Pancreas (tissue), 10 donors: ENCODE data around the gene AMH. TPM values are rescaled to one million over a fixed set of nuclear protein-coding genes. Genes with fewer than 3 reads are reported as not detected.
A peak's percentile ranks its signal among the peaks of the same experiment; 100 is the strongest.

Experiments
- ATAC-seq, 4 donors: fragments of 200-7000 bp; cut with Tn5 transposase; one replicate each; pipeline versions ENCODE4 v1.8.0 to v1.9.1; 2020; ENCODE audit warnings: mild to moderate bottlenecking in 4 of 4, moderate library complexity in 4 of 4
- DNase-seq, 6 donors: peaks; one replicate each; pipeline ENCODE4 v3.0.0-alpha.2; 2020
- FAIRE-seq: peaks from 2 replicates; lab custom pipeline; 2012; peaks lifted over from hg19 to GRCh38; lab: Jason Lieb, UNC
- H3K27ac ChIP-seq, 4 donors: fragments of 200-600 bp; sonication (generic); 1 replicate in 3 of 4; 2 replicates in 1 of 4; pipeline versions ENCODE4 v1.5.0 to v1.8.0; 2020
- H3K27me3 ChIP-seq, 4 donors: fragments of 200-600 bp; one replicate each; pipeline ENCODE4 v1.8.0; 2021
- H3K36me3 ChIP-seq, 3 donors: fragments of 200-600 bp; sonication (generic) in 1 of 3; one replicate each; pipeline versions ENCODE4 v1.5.0 to v1.8.0; 2020 to 2021
- H3K4me1 ChIP-seq, 3 donors: fragments of 200-600 bp; one replicate each; pipeline ENCODE4 v1.8.0; 2021
- H3K4me3 ChIP-seq, 4 donors: fragments of 200-600 bp; sonication (generic) in 2 of 4; one replicate each; pipeline versions ENCODE4 v1.5.0 to v1.8.0; 2020 to 2021
- H3K9me3 ChIP-seq, 4 donors: fragments of 200-600 bp; one replicate each; pipeline ENCODE4 v1.8.0; 2021
- CTCF ChIP-seq, 4 donors: fragments of 200-600 bp; sonication (generic) in 3 of 4; IDR thresholded peaks; one replicate each; pipeline versions ENCODE4 v1.5.0 to v1.8.0; 2021; ENCODE audit warnings: antibody characterized with exemption in 4 of 4
- WGBS, 2 donors: extraction: QIAGEN DNeasy Blood & Tissue Kit; methylation state at CpG; one replicate each; pipeline ENCODE4 v1.1.7; 2013; 5-methylcytosine and 5-hydroxymethylcytosine counted together
- intact Hi-C, 3 donors: fragments of 100-400 bp; cut with DNase I; formaldehyde crosslinking; loops; one replicate each; pipeline versions ENCODE4 v1.11.1 to v1.14.2; 2022
- polyA plus RNA-seq, 2 donors: library from polyadenylated mRNA; stranded (reverse); fragments of 200-250 nt; gene quantifications; one replicate each; pipeline ENCODE4 v1.2.3, GENCODE V29; 2013
- total RNA-seq, 6 donors: library from RNA; stranded (reverse); fragmentation: NEBNext Ultra II Directional in 4 of 6; extraction: Animal tissue kit (Norgen Biotek cat#: 25700) in 4 of 6; gene quantifications; one replicate each; pipeline versions ENCODE4 v1.2.1 to v1.2.4, GENCODE V29; 2021 to 2023
- donor health status: healthy with polysubstance abuse.
- donor health status: DM: no; HTN: no; CAD: no; lungs with moderate emphysema.
- donor health status: DM: no; HTN: no; CAD: no.
- donor health status: control.
- donor health status: control.
- donor health status: Bipolar disorder and iron deficiency.
- donor health status: DM: yes; HTN: yes; CAD: no.
- donor health status: DM: no; HTN: no; CAD: no.
- donor health status: DM: no; HTN: no; CAD: no.
- donor health status: DM: yes; HTN: yes; CAD: no.

The AMH gene
- total and polyA plus RNA-seq, 8 donors = 1.4 to 9.5 (median 2.4) TPM

- intact Hi-C loops = no loop called here
- no peak for TF ChIP-seq CTCF (IDR thresholded peaks at IDR 0.05)
- ATAC-seq = no peak
- FAIRE-seq = no peak
- 1 to 2% methylated on average over 12 to 19 of the region's 19 CpGs for WGBS, 2 donors
- DNase-seq = no peak
- peak overlapping the region; percentile 82 to 99 (median 98) for H3K4me3 ChIP-seq
- H3K9me3 ChIP-seq = no peaks in the 10 kb centered on the region
- peaks cover 0 to 13% (median 5%) of the 10 kb centered on the region in 3 donors for H3K36me3 ChIP-seq
- no peaks in the 10 kb centered on the region for H3K27me3 ChIP-seq
- peaks cover 8 to 27% (median 20%) of the 10 kb centered on the region in 3 donors for H3K4me1 ChIP-seq
- H3K27ac ChIP-seq = peak overlapping the region; percentile 11 to 100 (median 98)
These were observed 19.7 kb downstream of the AMH start for GRCh38 chr19:2268861-2269243.

- DNase-seq (peak; percentile 98 to 100 (median 99)), FAIRE-seq (no peak), ATAC-seq (peak; percentile 84 to 88 (median 86))
- H3K4me3 ChIP-seq = peak overlapping the region; percentile 82 to 99 (median 98)
- no peaks in the 10 kb centered on the region for H3K27me3 ChIP-seq
- no peaks in the 10 kb centered on the region for H3K9me3 ChIP-seq
- peaks cover 0 to 13% (median 5%) of the 10 kb centered on the region in 3 donors for H3K36me3 ChIP-seq
- 0 to 1% methylated on average over 79 to 103 of the region's 103 CpGs for WGBS, 2 donors
- intact Hi-C loops = loop anchor here in 1 of 3 donors (5.0 kb wide), 1 partner anchor 32 kb away; the partner anchor contains the start of genes PLEKHJ1 and SF3A2
- no peak for TF ChIP-seq CTCF (IDR thresholded peaks at IDR 0.05)
- H3K27ac ChIP-seq = peak overlapping the region; percentile 97 to 100 (median 98)
- H3K4me1 ChIP-seq = peaks cover 8 to 27% (median 20%) of the 10 kb centered on the region in 3 donors
These were observed 20.4 kb downstream of the AMH start for GRCh38 chr19:2269244-2270156.

GRCh38 chr19:2270157-2270422 is 21.0 kb downstream of the AMH start:
- 0% methylated on average over 28 to 30 of the region's 30 CpGs for WGBS, 2 donors
- Histone ChIP-seq H3K9me3 (no peaks in the 10 kb centered on the region), H3K4me3 (peak overlapping the region; percentile 82 to 99 (median 98)), H3K36me3 (peaks cover 0 to 13% (median 5%) of the 10 kb centered on the region in 3 donors), H3K27me3 (no peaks in the 10 kb centered on the region), H3K4me1 (peaks cover 8 to 27% (median 20%) of the 10 kb centered on the region in 3 donors), H3K27ac (peak overlapping the region; percentile 97 to 100 (median 98))
- ATAC-seq (peak; percentile 13 to 25 (median 22)), DNase-seq (peak; percentile 60 to 88 (median 72)), FAIRE-seq (no peak)
- TF ChIP-seq CTCF (IDR thresholded peaks at IDR 0.05) = no peak
- intact Hi-C loops = loop anchor here in 1 of 3 donors (5.0 kb wide), 1 partner anchor 33 kb away; the partner anchor contains the start of genes PLEKHJ1 and SF3A2

GRCh38 chr19:2270423-2271233 is 21.5 kb downstream of the AMH start:
- no peak for TF ChIP-seq CTCF (IDR thresholded peaks at IDR 0.05)
- intact Hi-C loops = loop anchor here in 1 of 3 donors (5.0 kb wide), 1 partner anchor 33 kb away; the partner anchor contains the start of genes PLEKHJ1 and SF3A2
- Histone ChIP-seq H3K36me3 (peaks cover 0 to 13% (median 5%) of the 10 kb centered on the region in 3 donors), H3K4me3 (peak overlapping the region; percentile 82 to 99 (median 98)), H3K4me1 (peaks cover 8 to 27% (median 20%) of the 10 kb centered on the region in 3 donors), H3K9me3 (no peaks in the 10 kb centered on the region), H3K27ac (peak overlapping the region; percentile 97 to 100 (median 98)), H3K27me3 (no peaks in the 10 kb centered on the region)
- WGBS, 2 donors = 0% methylated on average over 70 to 88 of the region's 88 CpGs
- FAIRE-seq = no peak
- peak; percentile 79 to 94 (median 86) for DNase-seq
- peak; percentile 35 to 59 (median 56) for ATAC-seq
